ENCODE results near the gene POMT1.

GRCh38 chr9:131511880-131512279 lies 9.2 kb downstream of the POMT1 start:
- TF ChIP-seq CTCF (IDR thresholded peaks at IDR 0.05) (no peak), EP300 (IDR thresholded peaks at IDR 0.05) (no peak)
